Vagina (tissue), 2 donors: Measurements from ENCODE around the gene VRK1. TPM values are rescaled to one million over a fixed set of nuclear protein-coding genes. Genes with fewer than 3 reads are reported as not detected.

Experiments used
- DNase-seq, 2 donors: peaks; one replicate each; pipeline ENCODE4 v3.0.0-alpha.2; 2017; ENCODE audit errors: extremely low spot score in 2 of 2
- H3K27ac ChIP-seq: fragments of 200-600 bp; sonication (generic); one replicate; pipeline ENCODE4 v1.5.1; 2019
- H3K27me3 ChIP-seq: fragments of 200-600 bp; sonication (generic); one replicate; pipeline ENCODE4 v1.5.1; 2019
- H3K36me3 ChIP-seq, 2 donors: fragments of 200-600 bp; sonication (generic); one replicate each; pipeline ENCODE4 v1.5.1; 2017 to 2019
- H3K4me1 ChIP-seq: fragments of 200-600 bp; sonication (generic); one replicate; pipeline ENCODE4 v1.5.1; 2019
- H3K4me3 ChIP-seq, 2 donors: fragments of 200-600 bp; sonication (generic); 1 replicate in 1 of 2; 2 replicates in 1 of 2; pipeline ENCODE4 v1.5.1; 2016 to 2019
- H3K9me3 ChIP-seq: fragments of 200-600 bp; sonication (generic); one replicate; pipeline ENCODE4 v1.5.1; 2019
- POLR2A ChIP-seq, 2 donors: fragments of 450-650 bp; IDR thresholded peaks; one replicate each; pipeline ENCODE4 v1.6.1; 2017; ENCODE audit warnings: antibody characterized with exemption in 2 of 2, mild to moderate bottlenecking in 2 of 2, moderate library complexity in 2 of 2
- POLR2AphosphoS5 ChIP-seq, 2 donors: sonication (generic); formaldehyde crosslinking; IDR thresholded peaks; one replicate each; pipeline ENCODE4 v1.9.0; 2017; ENCODE audit warnings: antibody characterized with exemption in 2 of 2, mild to moderate bottlenecking in 2 of 2, low read depth in 1 of 2; ENCODE audit not compliant: insufficient read depth in 1 of 2
- intact Hi-C: fragments of 100-400 bp; cut with DNase I; formaldehyde crosslinking; loops from one replicate; pipeline ENCODE4 v1.15.1; 2023
- total RNA-seq: library from RNA; depleted of rRNA; stranded (reverse); fragments of >200 nt; gene quantifications from one replicate; pipeline ENCODE4 v1.2.3, GENCODE V29; 2016
- TF ChIP-seq, protein P1 (sequence below), 3 experiments: fragments of 450-650 bp in 2 of 3; fragments of 200-600 bp in 1 of 3; sonication (generic) in 1 of 3; IDR thresholded peaks; one replicate each; pipeline ENCODE4 v1.5.1; 2017 to 2019; ENCODE audit warnings: antibody characterized with exemption in 3 of 3, mild to moderate bottlenecking in 2 of 3, moderate library complexity in 2 of 3

VRK1 gene
- total RNA-seq, 1 donor from 2014 or later = 10.1 TPM

DNA sequence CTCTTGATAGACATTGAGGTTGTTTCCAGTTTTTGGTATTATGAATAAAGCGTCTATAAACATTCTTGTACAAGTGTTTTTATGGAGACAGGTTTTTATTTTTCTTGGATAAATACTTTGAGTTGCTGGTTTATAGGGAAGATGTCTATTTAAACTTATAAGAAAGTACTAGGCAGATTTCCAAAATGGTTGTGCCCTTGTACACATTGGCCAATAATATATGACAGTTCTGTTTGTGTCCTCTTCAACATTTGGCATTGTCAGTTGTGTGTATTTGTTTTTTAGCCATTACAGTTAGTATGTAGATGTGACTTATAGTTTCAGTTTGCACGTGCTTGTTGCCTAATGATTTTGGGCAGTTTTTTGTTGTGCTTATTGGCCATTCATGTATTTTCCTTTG lies 42.1 kb downstream of the VRK1 start:
- Histone ChIP-seq H3K4me1 (no peaks in the 10 kb centered on the region), H3K36me3 (no peaks in the 10 kb centered on the region), H3K27me3 (no peaks in the 10 kb centered on the region), H3K4me3 (no peak overlapping the region), H3K9me3 (no peaks in the 10 kb centered on the region), H3K27ac (no peak overlapping the region)
- no peak for DNase-seq
- intact Hi-C loops = no loop called here
- TF ChIP-seq POLR2AphosphoS5 (IDR thresholded peaks at IDR 0.05; ENCODE audit: insufficient read depth in 1 of 2, low read depth in 1 of 2) = no peak
- TF ChIP-seq, protein P1, sequence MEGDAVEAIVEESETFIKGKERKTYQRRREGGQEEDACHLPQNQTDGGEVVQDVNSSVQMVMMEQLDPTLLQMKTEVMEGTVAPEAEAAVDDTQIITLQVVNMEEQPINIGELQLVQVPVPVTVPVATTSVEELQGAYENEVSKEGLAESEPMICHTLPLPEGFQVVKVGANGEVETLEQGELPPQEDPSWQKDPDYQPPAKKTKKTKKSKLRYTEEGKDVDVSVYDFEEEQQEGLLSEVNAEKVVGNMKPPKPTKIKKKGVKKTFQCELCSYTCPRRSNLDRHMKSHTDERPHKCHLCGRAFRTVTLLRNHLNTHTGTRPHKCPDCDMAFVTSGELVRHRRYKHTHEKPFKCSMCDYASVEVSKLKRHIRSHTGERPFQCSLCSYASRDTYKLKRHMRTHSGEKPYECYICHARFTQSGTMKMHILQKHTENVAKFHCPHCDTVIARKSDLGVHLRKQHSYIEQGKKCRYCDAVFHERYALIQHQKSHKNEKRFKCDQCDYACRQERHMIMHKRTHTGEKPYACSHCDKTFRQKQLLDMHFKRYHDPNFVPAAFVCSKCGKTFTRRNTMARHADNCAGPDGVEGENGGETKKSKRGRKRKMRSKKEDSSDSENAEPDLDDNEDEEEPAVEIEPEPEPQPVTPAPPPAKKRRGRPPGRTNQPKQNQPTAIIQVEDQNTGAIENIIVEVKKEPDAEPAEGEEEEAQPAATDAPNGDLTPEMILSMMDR (IDR thresholded peaks at IDR 0.05) = no peak
- TF ChIP-seq POLR2A (IDR thresholded peaks at IDR 0.05) = no peak

DNA sequence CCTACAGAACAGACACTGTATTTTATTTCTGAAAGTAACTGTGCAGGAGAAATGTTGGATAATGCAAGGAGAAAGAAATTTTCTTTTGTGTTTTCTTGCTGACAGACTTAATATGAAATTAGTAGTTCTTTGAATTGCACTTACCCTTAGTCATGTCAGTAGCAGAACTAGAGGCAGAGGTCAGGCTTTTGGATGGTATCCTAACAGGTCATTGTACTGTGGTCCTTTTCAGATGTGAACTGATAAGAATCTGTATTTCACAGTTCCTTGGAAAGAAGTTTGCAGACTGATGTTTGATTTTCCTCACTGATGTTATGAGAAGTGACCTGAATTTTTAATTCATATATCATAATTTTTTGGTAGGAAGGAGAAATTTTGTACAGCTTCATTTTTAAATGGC lies 46.0 kb downstream of the VRK1 start:
- Histone ChIP-seq H3K27ac (no peak overlapping the region), H3K4me3 (no peak overlapping the region), H3K36me3 (no peaks in the 10 kb centered on the region), H3K27me3 (no peaks in the 10 kb centered on the region), H3K4me1 (no peaks in the 10 kb centered on the region), H3K9me3 (no peaks in the 10 kb centered on the region)
- DNase-seq = no peak
- intact Hi-C loops = no loop called here
- TF ChIP-seq POLR2A (IDR thresholded peaks at IDR 0.05) (no peak), POLR2AphosphoS5 (IDR thresholded peaks at IDR 0.05; ENCODE audit: insufficient read depth in 1 of 2, low read depth in 1 of 2) (no peak)
- TF ChIP-seq, protein P1 (IDR thresholded peaks at IDR 0.05) = no peak

DNA sequence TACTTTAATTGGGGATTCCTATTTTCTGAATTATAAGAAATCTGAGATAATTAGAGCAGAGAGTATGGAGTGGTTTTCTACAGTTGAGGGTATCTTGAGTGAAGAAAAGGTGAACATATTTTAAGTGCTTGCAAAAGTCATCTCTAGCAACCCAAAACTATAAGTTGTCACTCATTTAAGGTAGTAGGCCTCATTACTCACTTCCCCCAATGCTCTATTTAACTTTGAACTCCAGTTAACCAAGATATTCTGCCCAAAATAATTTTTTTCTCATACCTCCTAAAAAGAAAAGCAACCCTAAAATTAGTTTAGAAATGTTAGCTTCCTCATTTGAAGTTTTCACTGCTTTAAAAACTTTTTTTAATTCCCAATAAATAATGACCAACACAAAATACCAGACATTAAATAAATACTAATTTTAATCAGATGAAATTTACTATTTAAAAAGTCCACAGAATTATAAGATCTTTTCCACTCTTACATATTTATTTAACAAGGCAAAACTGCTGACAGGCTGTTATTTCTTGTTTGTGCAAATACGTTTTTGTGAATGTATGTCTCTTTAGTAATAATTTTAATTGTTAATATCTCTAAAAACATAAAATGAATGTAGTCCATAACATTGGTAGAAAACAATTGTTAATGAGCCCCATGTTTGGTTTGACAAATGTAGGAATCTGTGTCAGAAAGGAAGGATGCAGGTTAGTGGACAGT lies 47.8 kb downstream of the VRK1 start:
- Histone ChIP-seq H3K4me1 (no peaks in the 10 kb centered on the region), H3K27me3 (no peaks in the 10 kb centered on the region), H3K9me3 (no peaks in the 10 kb centered on the region), H3K27ac (no peak overlapping the region), H3K36me3 (no peaks in the 10 kb centered on the region), H3K4me3 (no peak overlapping the region)
- no peak for DNase-seq
- intact Hi-C loops = no loop called here
- no peak for TF ChIP-seq POLR2AphosphoS5 (IDR thresholded peaks at IDR 0.05; ENCODE audit: insufficient read depth in 1 of 2, low read depth in 1 of 2)
- TF ChIP-seq, protein P1 (IDR thresholded peaks at IDR 0.05) = no peak
- TF ChIP-seq POLR2A (IDR thresholded peaks at IDR 0.05) = no peak

DNA sequence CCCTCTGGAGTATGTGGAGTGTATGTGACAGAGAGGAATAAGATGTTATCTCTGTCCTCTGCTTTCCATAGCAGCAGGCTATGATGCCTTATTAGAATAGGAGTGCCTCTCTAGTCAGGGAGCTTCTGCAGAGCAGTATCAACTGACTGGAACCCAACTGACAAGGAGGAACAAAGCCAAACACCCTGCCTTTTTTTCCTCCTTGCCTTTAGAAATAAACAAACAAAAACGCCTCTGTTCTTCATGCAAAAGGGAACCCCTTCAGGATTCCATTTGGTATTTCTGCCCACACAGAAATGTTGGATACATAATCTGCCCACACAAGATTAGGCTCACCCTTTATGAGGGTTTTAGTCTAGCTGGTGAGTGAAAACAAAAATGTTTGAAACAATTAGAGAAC lies 50.3 kb downstream of the VRK1 start:
- Histone ChIP-seq H3K27me3 (no peaks in the 10 kb centered on the region), H3K27ac (no peak overlapping the region), H3K4me3 (no peak overlapping the region), H3K9me3 (no peaks in the 10 kb centered on the region), H3K36me3 (no peaks in the 10 kb centered on the region), H3K4me1 (no peaks in the 10 kb centered on the region)
- TF ChIP-seq POLR2AphosphoS5 (IDR thresholded peaks at IDR 0.05; ENCODE audit: insufficient read depth in 1 of 2, low read depth in 1 of 2) = no peak
- TF ChIP-seq, protein P1 (IDR thresholded peaks at IDR 0.05) = no peak
- TF ChIP-seq POLR2A (IDR thresholded peaks at IDR 0.05) = no peak
- DNase-seq = no peak
- intact Hi-C loops = no loop called here

DNA sequence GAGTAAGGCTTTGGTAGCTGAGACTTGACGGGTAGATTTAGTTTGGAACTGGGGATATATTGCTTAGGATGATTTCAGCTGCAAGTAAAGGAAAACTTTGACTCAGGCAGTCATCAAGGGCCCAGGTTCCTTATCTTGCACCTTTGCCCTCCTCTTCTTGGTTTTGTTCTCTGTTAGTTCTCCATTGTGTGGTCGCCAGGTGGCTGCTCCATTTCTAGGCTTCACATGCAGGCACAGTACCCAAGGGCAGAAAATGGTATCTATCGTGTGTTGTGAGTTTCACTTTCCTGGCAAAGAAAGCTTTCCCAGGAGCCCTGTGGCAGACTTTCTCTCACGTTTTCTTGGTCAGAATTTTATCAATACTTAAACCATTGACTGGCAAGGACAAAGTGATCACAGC lies 50.8 kb downstream of the VRK1 start:
- no peaks in the 10 kb centered on the region for H3K36me3 ChIP-seq
- H3K4me3 ChIP-seq = no peak overlapping the region
- TF ChIP-seq POLR2A (IDR thresholded peaks at IDR 0.05) = no peak
- no peak for TF ChIP-seq POLR2AphosphoS5 (IDR thresholded peaks at IDR 0.05; ENCODE audit: insufficient read depth in 1 of 2, low read depth in 1 of 2)
- TF ChIP-seq, protein P1 (IDR thresholded peaks at IDR 0.05) = no peak
- DNase-seq = no peak
- no peak overlapping the region for H3K27ac ChIP-seq
- H3K4me1 ChIP-seq = no peaks in the 10 kb centered on the region
- intact Hi-C loops = no loop called here
- no peaks in the 10 kb centered on the region for H3K27me3 ChIP-seq
- H3K9me3 ChIP-seq = no peaks in the 10 kb centered on the region
